ENCODE measurements around the gene ATXN3L.

- no peak for TF ChIP-seq CTCF (conservative IDR thresholded peaks at IDR 0.05; ENCODE audit: low read depth in 2 of 2)
- TF ChIP-seq, protein P1, sequence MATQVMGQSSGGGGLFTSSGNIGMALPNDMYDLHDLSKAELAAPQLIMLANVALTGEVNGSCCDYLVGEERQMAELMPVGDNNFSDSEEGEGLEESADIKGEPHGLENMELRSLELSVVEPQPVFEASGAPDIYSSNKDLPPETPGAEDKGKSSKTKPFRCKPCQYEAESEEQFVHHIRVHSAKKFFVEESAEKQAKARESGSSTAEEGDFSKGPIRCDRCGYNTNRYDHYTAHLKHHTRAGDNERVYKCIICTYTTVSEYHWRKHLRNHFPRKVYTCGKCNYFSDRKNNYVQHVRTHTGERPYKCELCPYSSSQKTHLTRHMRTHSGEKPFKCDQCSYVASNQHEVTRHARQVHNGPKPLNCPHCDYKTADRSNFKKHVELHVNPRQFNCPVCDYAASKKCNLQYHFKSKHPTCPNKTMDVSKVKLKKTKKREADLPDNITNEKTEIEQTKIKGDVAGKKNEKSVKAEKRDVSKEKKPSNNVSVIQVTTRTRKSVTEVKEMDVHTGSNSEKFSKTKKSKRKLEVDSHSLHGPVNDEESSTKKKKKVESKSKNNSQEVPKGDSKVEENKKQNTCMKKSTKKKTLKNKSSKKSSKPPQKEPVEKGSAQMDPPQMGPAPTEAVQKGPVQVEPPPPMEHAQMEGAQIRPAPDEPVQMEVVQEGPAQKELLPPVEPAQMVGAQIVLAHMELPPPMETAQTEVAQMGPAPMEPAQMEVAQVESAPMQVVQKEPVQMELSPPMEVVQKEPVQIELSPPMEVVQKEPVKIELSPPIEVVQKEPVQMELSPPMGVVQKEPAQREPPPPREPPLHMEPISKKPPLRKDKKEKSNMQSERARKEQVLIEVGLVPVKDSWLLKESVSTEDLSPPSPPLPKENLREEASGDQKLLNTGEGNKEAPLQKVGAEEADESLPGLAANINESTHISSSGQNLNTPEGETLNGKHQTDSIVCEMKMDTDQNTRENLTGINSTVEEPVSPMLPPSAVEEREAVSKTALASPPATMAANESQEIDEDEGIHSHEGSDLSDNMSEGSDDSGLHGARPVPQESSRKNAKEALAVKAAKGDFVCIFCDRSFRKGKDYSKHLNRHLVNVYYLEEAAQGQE (IDR thresholded peaks at IDR 0.05; ENCODE audit: unreplicated experiment): no peak
- no peak for TF ChIP-seq POLR2AphosphoS5 (IDR thresholded peaks at IDR 0.05; ENCODE audit: low read depth)
- TF ChIP-seq CREB1 (CRISPR knock-in tag; IDR thresholded peaks at IDR 0.05; ENCODE audit: low read depth): no peak
- TF ChIP-seq EZH2 (IDR thresholded peaks at IDR 0.05; ENCODE audit: low read depth, unreplicated experiment): no peak
- no peak for TF ChIP-seq EZH2phosphoT487 (IDR thresholded peaks at IDR 0.05; ENCODE audit: unreplicated experiment)
- TF ChIP-seq JUNB (IDR thresholded peaks at IDR 0.05; ENCODE audit: unreplicated experiment): no peak
Measured at GRCh38 chrX:13365161-13365560, 45.3 kb upstream of the ATXN3L start.
